ENCODE measurements around the gene FCGBP.

Gene FCGBP

DNA sequence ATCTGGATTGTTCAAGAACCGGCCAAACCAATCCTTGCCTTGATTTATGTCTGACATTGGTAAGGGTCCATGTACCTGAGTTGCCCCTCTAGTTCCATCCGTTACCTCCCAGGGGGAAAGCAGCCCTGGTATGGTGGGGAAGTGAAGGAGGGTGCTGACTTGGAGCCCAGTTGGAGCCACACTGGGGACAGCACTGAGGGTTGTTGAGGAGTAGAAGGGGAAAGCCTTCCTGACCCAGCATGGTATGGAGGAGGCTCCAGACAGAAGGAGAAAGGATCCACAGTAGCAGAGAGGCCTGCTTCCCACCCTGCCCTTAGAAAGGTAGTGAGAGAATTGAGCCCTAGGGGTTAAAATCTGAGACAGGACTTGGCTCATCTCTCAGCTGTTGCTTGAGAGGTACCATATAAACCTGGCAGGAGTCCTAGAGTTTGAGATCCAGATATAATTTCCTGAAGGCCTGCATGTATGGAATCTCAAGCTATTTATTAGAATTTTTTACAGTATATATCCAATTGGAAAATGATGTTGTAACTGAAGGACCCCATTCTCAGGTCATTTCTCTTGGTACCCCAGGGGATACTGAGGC lies 16.7 kb upstream of the FCGBP start:
- no peak overlapping the region for H3K4me3 ChIP-seq (ENCODE audit: low read depth, low read length)
- no peak for DNase-seq (ENCODE audit: low read depth)
- no peak for TF ChIP-seq POLR2A (IDR thresholded peaks at IDR 0.05; ENCODE audit: extremely low read depth, insufficient read length)
- TF ChIP-seq, protein P1, sequence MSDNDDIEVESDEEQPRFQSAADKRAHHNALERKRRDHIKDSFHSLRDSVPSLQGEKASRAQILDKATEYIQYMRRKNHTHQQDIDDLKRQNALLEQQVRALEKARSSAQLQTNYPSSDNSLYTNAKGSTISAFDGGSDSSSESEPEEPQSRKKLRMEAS (IDR thresholded peaks at IDR 0.05; ENCODE audit: low read depth, low read length): no peak
- TF ChIP-seq, protein P2, sequence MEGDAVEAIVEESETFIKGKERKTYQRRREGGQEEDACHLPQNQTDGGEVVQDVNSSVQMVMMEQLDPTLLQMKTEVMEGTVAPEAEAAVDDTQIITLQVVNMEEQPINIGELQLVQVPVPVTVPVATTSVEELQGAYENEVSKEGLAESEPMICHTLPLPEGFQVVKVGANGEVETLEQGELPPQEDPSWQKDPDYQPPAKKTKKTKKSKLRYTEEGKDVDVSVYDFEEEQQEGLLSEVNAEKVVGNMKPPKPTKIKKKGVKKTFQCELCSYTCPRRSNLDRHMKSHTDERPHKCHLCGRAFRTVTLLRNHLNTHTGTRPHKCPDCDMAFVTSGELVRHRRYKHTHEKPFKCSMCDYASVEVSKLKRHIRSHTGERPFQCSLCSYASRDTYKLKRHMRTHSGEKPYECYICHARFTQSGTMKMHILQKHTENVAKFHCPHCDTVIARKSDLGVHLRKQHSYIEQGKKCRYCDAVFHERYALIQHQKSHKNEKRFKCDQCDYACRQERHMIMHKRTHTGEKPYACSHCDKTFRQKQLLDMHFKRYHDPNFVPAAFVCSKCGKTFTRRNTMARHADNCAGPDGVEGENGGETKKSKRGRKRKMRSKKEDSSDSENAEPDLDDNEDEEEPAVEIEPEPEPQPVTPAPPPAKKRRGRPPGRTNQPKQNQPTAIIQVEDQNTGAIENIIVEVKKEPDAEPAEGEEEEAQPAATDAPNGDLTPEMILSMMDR (IDR thresholded peaks at IDR 0.05; ENCODE audit: low read depth, low read length): no peak
- TF ChIP-seq MYC (IDR thresholded peaks at IDR 0.05; ENCODE audit: low read depth, low read length): no peak

- TF ChIP-seq, protein P2 (IDR thresholded peaks at IDR 0.05; ENCODE audit: low read depth, low read length): no peak
- TF ChIP-seq POLR2A (IDR thresholded peaks at IDR 0.05; ENCODE audit: extremely low read depth, insufficient read length) (no peak), MYC (IDR thresholded peaks at IDR 0.05; ENCODE audit: low read depth, low read length) (no peak)
- TF ChIP-seq, protein P1 (IDR thresholded peaks at IDR 0.05; ENCODE audit: low read depth, low read length): no peak
- no peak overlapping the region for H3K4me3 ChIP-seq (ENCODE audit: low read depth, low read length)
- DNase-seq (ENCODE audit: low read depth): no peak
Measured at GRCh38 chr19:39949026-39949747, 14.8 kb upstream of the FCGBP start.

DNA sequence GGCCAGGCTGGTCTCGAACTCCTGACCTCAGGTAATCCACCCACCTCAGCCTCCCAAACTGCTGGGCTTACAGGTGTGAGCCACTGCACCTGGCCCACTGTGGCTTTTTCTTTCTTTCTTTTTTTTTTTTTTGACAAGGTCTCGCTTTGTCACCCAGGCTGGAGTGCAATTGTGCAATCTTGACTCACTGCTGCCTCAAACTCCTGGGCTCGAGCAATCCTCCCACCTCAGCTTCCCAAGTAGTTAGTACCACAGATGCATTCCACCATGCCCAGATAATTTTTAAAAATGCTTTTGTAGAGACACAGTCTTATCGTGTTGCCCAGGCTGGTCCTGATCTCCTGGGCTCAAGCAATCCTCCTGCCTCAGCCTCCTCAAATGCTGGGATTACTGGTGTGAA lies 12.1 kb upstream of the FCGBP start:
- peak; percentile 74 for DNase-seq (ENCODE audit: low read depth)
- no peak overlapping the region for H3K4me3 ChIP-seq (ENCODE audit: low read depth, low read length)
- TF ChIP-seq, protein P1 (IDR thresholded peaks at IDR 0.05; ENCODE audit: low read depth, low read length): no peak
- TF ChIP-seq, protein P2 (IDR thresholded peaks at IDR 0.05; ENCODE audit: low read depth, low read length): no peak
- TF ChIP-seq MYC (IDR thresholded peaks at IDR 0.05; ENCODE audit: low read depth, low read length) (no peak), POLR2A (IDR thresholded peaks at IDR 0.05; ENCODE audit: extremely low read depth, insufficient read length) (no peak)

GRCh38 chr19:39943586-39943985 lies 9.2 kb upstream of the FCGBP start:
- no peak for DNase-seq (ENCODE audit: low read depth)
- TF ChIP-seq MYC (IDR thresholded peaks at IDR 0.05; ENCODE audit: low read depth, low read length) (no peak), POLR2A (IDR thresholded peaks at IDR 0.05; ENCODE audit: extremely low read depth, insufficient read length) (no peak)
- TF ChIP-seq, protein P1 (IDR thresholded peaks at IDR 0.05; ENCODE audit: low read depth, low read length): no peak
- TF ChIP-seq, protein P2 (IDR thresholded peaks at IDR 0.05; ENCODE audit: low read depth, low read length): no peak
- H3K4me3 ChIP-seq (ENCODE audit: low read depth, low read length): no peak overlapping the region

DNA sequence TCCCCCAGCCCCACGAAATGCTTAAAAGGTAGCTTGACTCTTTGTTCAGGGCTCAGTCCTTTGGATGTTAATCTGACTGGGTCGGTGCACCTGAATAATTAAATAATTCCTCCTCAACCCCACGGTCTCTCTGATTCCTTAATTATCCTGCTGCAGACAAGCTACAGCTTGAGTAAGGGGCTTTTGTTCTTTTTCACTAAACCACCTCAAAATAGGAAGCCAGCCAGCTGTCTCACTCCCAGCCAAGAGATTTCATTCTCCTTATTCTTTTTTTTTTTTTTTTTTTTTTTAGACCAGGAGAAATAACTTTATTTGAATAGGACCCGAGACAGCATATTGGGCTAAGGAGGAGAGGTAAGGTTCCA lies 7.9 kb upstream of the FCGBP start:
- DNase-seq (ENCODE audit: low read depth): no peak
- TF ChIP-seq MYC (IDR thresholded peaks at IDR 0.05; ENCODE audit: low read depth, low read length) (no peak), POLR2A (IDR thresholded peaks at IDR 0.05; ENCODE audit: extremely low read depth, insufficient read length) (no peak)
- TF ChIP-seq, protein P2 (IDR thresholded peaks at IDR 0.05; ENCODE audit: low read depth, low read length): no peak
- TF ChIP-seq, protein P1 (IDR thresholded peaks at IDR 0.05; ENCODE audit: low read depth, low read length): no peak
- H3K4me3 ChIP-seq (ENCODE audit: low read depth, low read length): no peak overlapping the region
